Measurements from ENCODE around the gene GGTLC1.
"Not testable (repeated sequence)": the region's sequence is repeated elsewhere in the genome, so short reads cannot be mapped to it uniquely, and the experiment has no call there.

The GGTLC1 gene

GRCh38 chr20:23998392-23998791, 9.8 kb upstream of the GGTLC1 start (continued):
- TF ChIP-seq, protein P1, sequence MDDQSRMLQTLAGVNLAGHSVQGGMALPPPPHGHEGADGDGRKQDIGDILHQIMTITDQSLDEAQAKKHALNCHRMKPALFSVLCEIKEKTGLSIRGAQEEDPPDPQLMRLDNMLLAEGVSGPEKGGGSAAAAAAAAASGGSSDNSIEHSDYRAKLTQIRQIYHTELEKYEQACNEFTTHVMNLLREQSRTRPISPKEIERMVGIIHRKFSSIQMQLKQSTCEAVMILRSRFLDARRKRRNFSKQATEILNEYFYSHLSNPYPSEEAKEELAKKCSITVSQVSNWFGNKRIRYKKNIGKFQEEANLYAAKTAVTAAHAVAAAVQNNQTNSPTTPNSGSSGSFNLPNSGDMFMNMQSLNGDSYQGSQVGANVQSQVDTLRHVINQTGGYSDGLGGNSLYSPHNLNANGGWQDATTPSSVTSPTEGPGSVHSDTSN (CRISPR knock-in tag; IDR thresholded peaks at IDR 0.05), result no peak
- TF ChIP-seq KLF17 (tag by site-specific recombination; IDR thresholded peaks at IDR 0.05) (no peak), ZNF426 (tag by site-specific recombination; IDR thresholded peaks at IDR 0.05) (no peak), GLIS1 (tag by site-specific recombination; IDR thresholded peaks at IDR 0.05) (no peak), ZNF416 (tag by site-specific recombination; IDR thresholded peaks at IDR 0.05) (no peak), ZNF266 (tag by site-specific recombination; IDR thresholded peaks at IDR 0.05; ENCODE audit: low read depth) (no peak), ZNF549 (tag by site-specific recombination; IDR thresholded peaks at IDR 0.05) (no peak), HOXA7 (CRISPR knock-in tag; IDR thresholded peaks at IDR 0.05; ENCODE audit: borderline replicate concordance) (no peak), ZNF202 (tag by site-specific recombination; IDR thresholded peaks at IDR 0.05; ENCODE audit: borderline replicate concordance) (no peak)

DNA sequence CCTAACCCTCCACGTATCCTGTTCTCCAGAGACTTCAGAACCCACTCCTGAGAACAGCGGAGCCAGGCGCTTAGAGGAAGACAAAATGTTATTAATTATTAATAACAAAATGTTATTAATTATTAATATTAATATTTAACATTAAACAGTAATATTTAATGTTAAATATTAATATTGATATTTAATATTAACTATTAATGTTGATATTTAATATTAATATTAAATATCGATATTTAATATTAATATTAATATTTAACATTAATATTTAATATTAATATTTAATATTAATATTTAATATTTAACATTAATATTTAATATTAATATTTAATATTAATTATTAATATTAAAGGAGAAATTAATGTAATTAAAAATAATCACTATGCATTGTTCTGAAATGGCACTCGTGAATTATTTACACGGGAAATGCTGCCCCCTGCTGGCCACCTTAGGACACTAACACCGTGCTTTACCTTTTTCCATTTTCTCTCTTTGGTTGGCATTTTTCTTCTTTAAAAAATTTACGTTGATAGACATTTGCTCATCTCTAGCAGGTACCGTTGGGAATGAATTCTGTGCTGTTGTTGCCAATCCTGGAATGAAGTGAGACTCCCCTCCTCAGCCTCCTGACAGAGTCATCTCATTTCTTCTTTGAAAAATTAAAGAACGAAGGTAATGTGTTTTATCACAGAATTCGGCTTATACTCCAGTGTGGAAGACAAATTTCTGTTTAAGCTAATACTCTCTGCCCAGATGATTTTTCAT, 7.5 kb upstream of the GGTLC1 start:
- H3K4me1 ChIP-seq (ENCODE audit: control insufficient read depth, insufficient read depth, low read length), result no peaks in the 10 kb centered on the region
- peak; percentile 30; the same call in 1 of the 2 replicates for TF ChIP-seq ZNF654 (tag by site-specific recombination; IDR thresholded peaks at IDR 0.05; ENCODE audit: low read depth)
- no peak for TF ChIP-seq EGR2 (tag by site-specific recombination; IDR thresholded peaks at IDR 0.05; ENCODE audit: low read depth)
- CTCF ChIA-PET, result interaction anchor here (0.6 to 1.4 kb wide), 9 partner anchors 9 to 1067 kb away, joined by 3 to 11 read pairs (median 3); no protein-coding TSS in a partner anchor
- POLR2A ChIA-PET, result no interaction called here
- no peak overlapping the region for H3K27ac ChIP-seq (ENCODE audit: extremely low read depth, low read depth, low read length)
- no peaks in the 10 kb centered on the region for H3K36me3 ChIP-seq (ENCODE audit: control insufficient read depth in 2 of 2, insufficient read depth in 1 of 2, low read length in 2 of 2)
- no peak overlapping the region for H3K4me3 ChIP-seq (ENCODE audit: low read depth, low read length)
- H3K9me3 ChIP-seq (ENCODE audit: control insufficient read depth, insufficient read depth, low read depth, low read length), result no peaks in the 10 kb centered on the region

DNA sequence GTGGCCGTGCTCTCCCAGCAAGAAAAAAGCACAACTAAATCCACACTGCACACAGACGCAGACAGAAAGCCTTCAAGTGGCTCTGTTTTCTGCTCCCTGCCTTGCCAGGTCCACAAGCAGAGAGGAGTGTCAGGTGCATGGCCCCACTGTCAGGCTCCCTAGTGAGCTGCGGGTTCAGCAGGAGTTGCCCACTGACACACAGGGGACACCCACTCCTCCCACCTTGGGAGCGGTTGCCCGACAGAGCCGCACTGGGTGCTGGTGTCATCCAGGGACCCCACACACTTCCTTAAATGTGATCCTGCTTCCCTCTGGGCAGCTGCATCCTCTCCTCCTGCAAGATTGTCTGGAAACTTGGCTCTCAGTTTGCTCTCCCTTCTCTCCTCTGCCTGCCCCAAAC, 6.7 kb upstream of the GGTLC1 start:
- H3K9me3 ChIP-seq (ENCODE audit: control insufficient read depth, insufficient read depth, low read depth, low read length); CTCF ChIA-PET; H3K36me3 ChIP-seq (ENCODE audit: control insufficient read depth in 2 of 2, insufficient read depth in 1 of 2, low read length in 2 of 2); H3K4me1 ChIP-seq (ENCODE audit: control insufficient read depth, insufficient read depth, low read length); H3K4me3 ChIP-seq (ENCODE audit: low read depth, low read length); POLR2A ChIA-PET; H3K27ac ChIP-seq (ENCODE audit: extremely low read depth, low read depth, low read length): not testable (repeated sequence)

GRCh38 chr20:23994001-23994633, 5.5 kb upstream of the GGTLC1 start:
- H3K4me1 ChIP-seq (ENCODE audit: control insufficient read depth, insufficient read depth, low read length); POLR2A ChIA-PET; H3K4me3 ChIP-seq (ENCODE audit: low read depth, low read length); H3K27ac ChIP-seq (ENCODE audit: extremely low read depth, low read depth, low read length); H3K36me3 ChIP-seq (ENCODE audit: control insufficient read depth in 2 of 2, insufficient read depth in 1 of 2, low read length in 2 of 2); H3K9me3 ChIP-seq (ENCODE audit: control insufficient read depth, insufficient read depth, low read depth, low read length): not testable (repeated sequence)
- CTCF ChIA-PET, result interaction anchor here (0.5 to 0.7 kb wide), 2 partner anchors 524 to 924 kb away, joined by 3 read pairs; no protein-coding TSS in a partner anchor
- TF ChIP-seq SCRT2 (tag by site-specific recombination; IDR thresholded peaks at IDR 0.05), result peak; percentile 39; the same call in 1 of the 2 replicates

- H3K36me3 ChIP-seq (ENCODE audit: control insufficient read depth in 2 of 2, insufficient read depth in 1 of 2, low read length in 2 of 2); POLR2A ChIA-PET: not testable (repeated sequence)
- CTCF ChIA-PET, result interaction anchor here (0.5 kb wide), 1 partner anchor 924 kb away, joined by 3 read pairs; no protein-coding TSS in a partner anchor
These were observed 4.9 kb upstream of the GGTLC1 start for GRCh38 chr20:23993440-23993839.

DNA sequence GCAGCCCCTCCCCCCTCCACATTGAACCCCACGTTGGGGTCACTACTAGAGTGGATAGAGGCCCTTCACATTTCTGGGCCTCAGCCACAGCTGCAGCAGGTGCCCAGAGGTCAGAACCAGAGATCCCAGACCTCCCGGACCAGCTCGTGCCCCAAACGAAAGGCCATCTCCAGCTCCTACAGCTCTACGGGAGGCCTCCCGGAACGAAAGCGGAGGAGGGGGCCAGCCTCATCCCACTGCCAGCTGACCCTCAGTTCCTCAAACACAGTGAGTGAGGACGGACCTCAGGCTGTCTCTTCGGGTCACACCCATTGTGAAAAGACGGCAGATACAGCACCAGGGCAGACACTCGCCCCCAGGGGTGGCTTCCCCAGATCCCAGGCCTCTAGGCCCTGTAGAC, 1.7 kb upstream of the GGTLC1 start:
- H3K9me3 ChIP-seq (ENCODE audit: control insufficient read depth, insufficient read depth, low read depth, low read length); H3K4me3 ChIP-seq (ENCODE audit: low read depth, low read length); H3K36me3 ChIP-seq (ENCODE audit: control insufficient read depth in 2 of 2, insufficient read depth in 1 of 2, low read length in 2 of 2); H3K27ac ChIP-seq (ENCODE audit: extremely low read depth, low read depth, low read length); CTCF ChIA-PET; H3K4me1 ChIP-seq (ENCODE audit: control insufficient read depth, insufficient read depth, low read length); POLR2A ChIA-PET: not testable (repeated sequence)

More at GRCh38 chr20:23993440-23993839, 4.9 kb upstream of the GGTLC1 start:
- H3K4me3 ChIP-seq (ENCODE audit: low read depth, low read length); H3K4me1 ChIP-seq (ENCODE audit: control insufficient read depth, insufficient read depth, low read length); H3K9me3 ChIP-seq (ENCODE audit: control insufficient read depth, insufficient read depth, low read depth, low read length); H3K27ac ChIP-seq (ENCODE audit: extremely low read depth, low read depth, low read length): not testable (repeated sequence)

DNA sequence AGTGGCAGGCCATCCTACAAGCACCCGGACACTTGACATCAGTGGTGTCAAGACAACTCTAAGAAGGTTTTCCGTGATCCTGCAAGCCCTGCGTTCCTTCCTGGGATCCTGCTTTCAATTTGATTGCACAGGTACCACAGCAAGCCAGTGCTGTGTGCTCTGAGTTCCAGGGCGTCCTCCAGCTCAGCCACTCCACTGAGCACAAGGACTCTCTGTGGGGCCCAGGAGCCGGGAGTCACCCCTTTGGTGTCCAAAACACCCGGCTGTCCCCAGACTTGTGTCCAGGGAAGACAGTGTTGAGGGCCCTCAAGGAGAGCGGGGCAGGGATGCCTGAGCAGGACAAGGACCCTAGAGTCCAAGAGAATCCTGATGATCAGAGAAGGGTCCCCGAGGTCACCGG, 387 bp upstream of the GGTLC1 start:
- H3K4me3 ChIP-seq (ENCODE audit: low read depth, low read length); POLR2A ChIA-PET; H3K27ac ChIP-seq (ENCODE audit: extremely low read depth, low read depth, low read length); H3K9me3 ChIP-seq (ENCODE audit: control insufficient read depth, insufficient read depth, low read depth, low read length); H3K4me1 ChIP-seq (ENCODE audit: control insufficient read depth, insufficient read depth, low read length); H3K36me3 ChIP-seq (ENCODE audit: control insufficient read depth in 2 of 2, insufficient read depth in 1 of 2, low read length in 2 of 2); CTCF ChIA-PET: not testable (repeated sequence)

GRCh38 chr20:23986716-23987115, 1.9 kb downstream of the GGTLC1 start:
- H3K36me3 ChIP-seq (ENCODE audit: control insufficient read depth in 2 of 2, insufficient read depth in 1 of 2, low read length in 2 of 2); H3K27ac ChIP-seq (ENCODE audit: extremely low read depth, low read depth, low read length); POLR2A ChIA-PET; CTCF ChIA-PET; H3K4me3 ChIP-seq (ENCODE audit: low read depth, low read length); H3K9me3 ChIP-seq (ENCODE audit: control insufficient read depth, insufficient read depth, low read depth, low read length); H3K4me1 ChIP-seq (ENCODE audit: control insufficient read depth, insufficient read depth, low read length): not testable (repeated sequence)

Measured in HEK293 (cell line).